ENCODE measurements around the gene RINT1. TPM values are rescaled to one million over a fixed set of nuclear protein-coding genes. Genes with fewer than 3 reads are reported as not detected.
"Not testable (repeated sequence)": the region's sequence is repeated elsewhere in the genome, so short reads cannot be mapped to it uniquely, and the experiment has no call there.

Gene RINT1
- total RNA-seq, 4 donors from 2014 or later: 7.8 to 17.1 (median 16.1) TPM

- no peak overlapping the region for H3K27ac ChIP-seq
- intact Hi-C loops (cut with DNase I): no loop called here
- DNase-seq: no peak
- peaks cover 0 to 7% (median 0%) of the 10 kb centered on the region in 4 donors for H3K27me3 ChIP-seq
- H3K36me3 ChIP-seq: no peaks in the 10 kb centered on the region
- no peak for TF ChIP-seq POLR2A (IDR thresholded peaks at IDR 0.05)
- TF ChIP-seq, protein P1, sequence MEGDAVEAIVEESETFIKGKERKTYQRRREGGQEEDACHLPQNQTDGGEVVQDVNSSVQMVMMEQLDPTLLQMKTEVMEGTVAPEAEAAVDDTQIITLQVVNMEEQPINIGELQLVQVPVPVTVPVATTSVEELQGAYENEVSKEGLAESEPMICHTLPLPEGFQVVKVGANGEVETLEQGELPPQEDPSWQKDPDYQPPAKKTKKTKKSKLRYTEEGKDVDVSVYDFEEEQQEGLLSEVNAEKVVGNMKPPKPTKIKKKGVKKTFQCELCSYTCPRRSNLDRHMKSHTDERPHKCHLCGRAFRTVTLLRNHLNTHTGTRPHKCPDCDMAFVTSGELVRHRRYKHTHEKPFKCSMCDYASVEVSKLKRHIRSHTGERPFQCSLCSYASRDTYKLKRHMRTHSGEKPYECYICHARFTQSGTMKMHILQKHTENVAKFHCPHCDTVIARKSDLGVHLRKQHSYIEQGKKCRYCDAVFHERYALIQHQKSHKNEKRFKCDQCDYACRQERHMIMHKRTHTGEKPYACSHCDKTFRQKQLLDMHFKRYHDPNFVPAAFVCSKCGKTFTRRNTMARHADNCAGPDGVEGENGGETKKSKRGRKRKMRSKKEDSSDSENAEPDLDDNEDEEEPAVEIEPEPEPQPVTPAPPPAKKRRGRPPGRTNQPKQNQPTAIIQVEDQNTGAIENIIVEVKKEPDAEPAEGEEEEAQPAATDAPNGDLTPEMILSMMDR (IDR thresholded peaks at IDR 0.05): no peak
- WGBS, 2 donors: 19 to 61% methylated on average over 2 to 3 of the region's 3 CpGs
- H3K4me3 ChIP-seq: no peak overlapping the region
- H3K9me3 ChIP-seq: no peaks in the 10 kb centered on the region
- no peaks in the 10 kb centered on the region for H3K4me1 ChIP-seq
Observed at GRCh38 chr7:105594034-105594433, 62.0 kb downstream of the RINT1 start.

DNA sequence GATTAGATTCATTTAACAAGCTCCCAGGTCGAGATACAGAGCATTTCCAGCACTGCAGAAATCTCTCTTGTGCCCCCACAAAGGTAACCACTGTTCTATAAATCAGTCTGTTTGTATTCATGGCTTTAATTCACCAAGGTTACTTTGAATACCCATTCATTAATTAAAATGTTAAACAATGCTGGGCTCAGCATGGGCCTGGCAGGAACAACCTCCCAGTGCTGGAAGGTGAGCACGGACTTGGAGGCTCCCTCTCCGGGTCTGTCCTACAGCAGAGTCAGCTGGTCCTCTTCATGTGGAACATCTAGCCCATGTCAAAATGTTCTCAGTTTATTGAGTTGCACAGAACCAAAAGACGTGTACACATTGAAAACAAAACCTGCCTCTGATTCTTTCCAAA, 64.9 kb downstream of the RINT1 start:
- WGBS, 2 donors: 36 to 49% methylated on average over 4 of the region's 4 CpGs
- Histone ChIP-seq H3K4me3 (no peak overlapping the region), H3K27me3 (peaks cover 0 to 7% (median 0%) of the 10 kb centered on the region in 4 donors), H3K36me3 (no peaks in the 10 kb centered on the region), H3K4me1 (no peaks in the 10 kb centered on the region), H3K9me3 (no peaks in the 10 kb centered on the region), H3K27ac (no peak overlapping the region)
- TF ChIP-seq POLR2A (IDR thresholded peaks at IDR 0.05): no peak
- TF ChIP-seq, protein P1 (IDR thresholded peaks at IDR 0.05): no peak
- intact Hi-C loops (cut with DNase I): no loop called here
- DNase-seq: no peak

DNA sequence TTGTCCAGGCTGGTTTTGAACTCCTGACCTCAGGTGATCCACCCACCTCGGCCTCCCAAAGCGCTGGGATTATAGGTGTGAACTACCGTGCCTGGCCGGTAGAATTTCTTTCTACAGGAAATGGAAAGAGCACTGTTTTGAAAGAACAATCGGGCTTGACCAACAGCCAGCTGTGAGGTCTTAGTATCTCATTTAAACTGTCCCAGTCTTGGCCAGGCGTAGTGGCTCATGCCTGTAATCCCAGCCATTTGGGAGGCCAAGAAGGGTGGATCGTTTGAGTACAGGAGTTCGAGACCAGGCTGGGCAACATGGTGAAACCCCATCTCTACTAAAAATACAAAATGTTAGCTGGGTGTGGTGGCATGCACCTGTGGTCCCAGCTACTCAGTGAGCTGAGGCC, 67.1 kb downstream of the RINT1 start:
- H3K9me3 ChIP-seq; DNase-seq; H3K27me3 ChIP-seq; intact Hi-C loops (cut with DNase I); H3K4me1 ChIP-seq; H3K36me3 ChIP-seq; H3K4me3 ChIP-seq; H3K27ac ChIP-seq: not testable (repeated sequence)
- 71 to 79% methylated on average over 6 of the region's 8 CpGs for WGBS, 2 donors

- H3K36me3 ChIP-seq: no peaks in the 10 kb centered on the region
- H3K9me3 ChIP-seq: no peaks in the 10 kb centered on the region
- peaks cover 0 to 7% (median 0%) of the 10 kb centered on the region in 4 donors for H3K27me3 ChIP-seq
- no peak overlapping the region for H3K27ac ChIP-seq
- H3K4me1 ChIP-seq: no peaks in the 10 kb centered on the region
- no peak for DNase-seq
- TF ChIP-seq, protein P1 (IDR thresholded peaks at IDR 0.05): no peak
- TF ChIP-seq POLR2A (IDR thresholded peaks at IDR 0.05): no peak
- H3K4me3 ChIP-seq: no peak overlapping the region
- intact Hi-C loops (cut with DNase I): no loop called here
- WGBS, 2 donors: 68 to 74% methylated on average over 3 of the region's 3 CpGs
Observed at GRCh38 chr7:105599551-105599950, 67.5 kb downstream of the RINT1 start.

- DNase-seq: no peak
- Histone ChIP-seq H3K4me1 (no peaks in the 10 kb centered on the region), H3K4me3 (no peak overlapping the region), H3K9me3 (no peaks in the 10 kb centered on the region), H3K27me3 (peaks cover 0 to 7% (median 0%) of the 10 kb centered on the region in 4 donors), H3K27ac (no peak overlapping the region), H3K36me3 (no peaks in the 10 kb centered on the region)
- intact Hi-C loops (cut with DNase I): no loop called here
- no peak for TF ChIP-seq POLR2A (IDR thresholded peaks at IDR 0.05)
- TF ChIP-seq, protein P1 (IDR thresholded peaks at IDR 0.05): no peak
- 63 to 67% methylated on average over 14 of the region's 14 CpGs for WGBS, 2 donors
Observed at GRCh38 chr7:105600720-105601550, 68.9 kb downstream of the RINT1 start.

Data from esophagus squamous epithelium (tissue), 5 donors.